Stimulated activated CD4-positive, alpha-beta T cell treated with anti-CD3 and anti-CD28 coated beads, TNF-alpha, amount 100 ng/mL, for 48 hours (primary cell): ENCODE data around the gene SLC39A5.
"Not testable (repeated sequence)": the region's sequence is repeated elsewhere in the genome, so short reads cannot be mapped to it uniquely, and the experiment has no call there.

Experiments used
- DNase-seq, 3 donors: peaks; one replicate each; pipeline ENCODE4 v3.0.0-alpha.2; 2020; ENCODE audit warnings: low read depth in 3 of 3

Gene SLC39A5

GRCh38 chr12:56247923-56248322 is 18.1 kb downstream of the SLC39A5 start:
- no peak for DNase-seq

GRCh38 chr12:56248711-56249110 is 18.9 kb downstream of the SLC39A5 start:
- no peak for DNase-seq

GRCh38 chr12:56252649-56253048 is 22.8 kb downstream of the SLC39A5 start:
- DNase-seq, result no peak

- DNase-seq, result no peak
Measured at GRCh38 chr12:56253091-56253490, 23.2 kb downstream of the SLC39A5 start.

GRCh38 chr12:56255671-56256070 is 25.8 kb downstream of the SLC39A5 start:
- DNase-seq, result no peak

- DNase-seq, result no peak
Measured at GRCh38 chr12:56256326-56256960, 26.6 kb downstream of the SLC39A5 start.

GRCh38 chr12:56257071-56257470 is 27.2 kb downstream of the SLC39A5 start:
- no peak for DNase-seq

- DNase-seq, result no peak
Measured at GRCh38 chr12:56257491-56258067, 27.7 kb downstream of the SLC39A5 start.

GRCh38 chr12:56258068-56258819 is 28.4 kb downstream of the SLC39A5 start, which contains the start of gene ANKRD52:
Gene ANKRD52 (minus strand): TSS chr12:56258384. CDS start chr12:56258269, 115 bp downstream.
- DNase-seq, result peak; percentile 55 to 82 (median 61)

GRCh38 chr12:56258820-56259183 is 29.0 kb downstream of the SLC39A5 start:
- DNase-seq, result no peak

- no peak for DNase-seq
Measured at GRCh38 chr12:56260380-56260779, 30.5 kb downstream of the SLC39A5 start.

GRCh38 chr12:56260921-56261320 is 31.1 kb downstream of the SLC39A5 start:
- DNase-seq, result no peak

- no peak for DNase-seq
Measured at GRCh38 chr12:56261503-56262232, 31.8 kb downstream of the SLC39A5 start.

GRCh38 chr12:56262955-56263354 is 33.1 kb downstream of the SLC39A5 start:
- not testable (repeated sequence) for DNase-seq

- not testable (repeated sequence) for DNase-seq
Measured at GRCh38 chr12:56266068-56266692, 36.3 kb downstream of the SLC39A5 start.

GRCh38 chr12:56266693-56267442 is 37.0 kb downstream of the SLC39A5 start, which contains the start of gene COQ10A:
Gene COQ10A (plus strand): TSS chr12:56266942. CDS start chr12:56267119, 177 bp downstream.
- DNase-seq, result peak; percentile 66 to 74 (median 72)

GRCh38 chr12:56267443-56268071 is 37.7 kb downstream of the SLC39A5 start:
- DNase-seq, result no peak

GRCh38 chr12:56271031-56271430 is 41.2 kb downstream of the SLC39A5 start:
- no peak for DNase-seq

GRCh38 chr12:56272468-56272867 is 42.6 kb downstream of the SLC39A5 start:
- not testable (repeated sequence) for DNase-seq

- no peak for DNase-seq
Measured at GRCh38 chr12:56274299-56274698, 44.4 kb downstream of the SLC39A5 start.
